Activated CD8-positive, alpha-beta memory T cell treated with anti-CD3 and anti-CD28 coated beads, Interleukin-2, amount 50 U/mL, for 1 hour (primary cell): Measurements from ENCODE around the gene NCOA6.
A peak's percentile ranks its signal among the peaks of the same experiment; 100 is the strongest.
"Not testable (repeated sequence)": the region's sequence is repeated elsewhere in the genome, so short reads cannot be mapped to it uniquely, and the experiment has no call there.

Experiments
- DNase-seq: peaks from one replicate; pipeline ENCODE4 v3.0.0-alpha.2; 2020; ENCODE audit errors: extremely low read depth

NCOA6 gene

GRCh38 chr20:34719242-34720017 is 106.0 kb downstream of the NCOA6 start:
- DNase-seq, result not testable (repeated sequence)

GRCh38 chr20:34717230-34718095 is 108.0 kb downstream of the NCOA6 start:
- DNase-seq, result no peak

- no peak for DNase-seq
These were observed 108.6 kb downstream of the NCOA6 start for GRCh38 chr20:34716921-34717229.

GRCh38 chr20:34715384-34715783 is 110.1 kb downstream of the NCOA6 start:
- no peak for DNase-seq

GRCh38 chr20:34713944-34714515 is 111.4 kb downstream of the NCOA6 start:
- DNase-seq, result not testable (repeated sequence)

- DNase-seq, result no peak
These were observed 112.1 kb downstream of the NCOA6 start for GRCh38 chr20:34713194-34713943.

- no peak for DNase-seq
These were observed 112.8 kb downstream of the NCOA6 start for GRCh38 chr20:34712525-34713192.

GRCh38 chr20:34711813-34712430 is 113.5 kb downstream of the NCOA6 start:
- no peak for DNase-seq

GRCh38 chr20:34710861-34711574 is 114.4 kb downstream of the NCOA6 start:
- DNase-seq, result no peak

- no peak for DNase-seq
These were observed 114.9 kb downstream of the NCOA6 start for GRCh38 chr20:34710568-34710839.

GRCh38 chr20:34709831-34710567 is 115.5 kb downstream of the NCOA6 start:
- no peak for DNase-seq

- peak; percentile 65 for DNase-seq
These were observed 116.2 kb downstream of the NCOA6 start for GRCh38 chr20:34709044-34709830.

- no peak for DNase-seq
These were observed 116.8 kb downstream of the NCOA6 start for GRCh38 chr20:34708621-34709043.

- no peak for DNase-seq
These were observed 118.3 kb downstream of the NCOA6 start for GRCh38 chr20:34706912-34707784.

- DNase-seq, result no peak
These were observed 119.1 kb downstream of the NCOA6 start for GRCh38 chr20:34706302-34706875.

- no peak for DNase-seq
These were observed 119.8 kb downstream of the NCOA6 start for GRCh38 chr20:34705397-34706301.

- no peak for DNase-seq
These were observed 120.4 kb downstream of the NCOA6 start for GRCh38 chr20:34705008-34705396.
